GM12874 (cell line): Measurements from ENCODE around the gene ZNF79.

Experiments used
- TF ChIP-seq, protein P1 (sequence below): IDR thresholded peaks from 2 replicates; pipeline ENCODE4 v1.5.1; 2011; ENCODE audit warnings: low read depth, mild to moderate bottlenecking, control low read depth, low read length, moderate library complexity; ENCODE audit not compliant: insufficient read depth

Gene ZNF79

GRCh38 chr9:127482662-127483061, 58.5 kb downstream of the ZNF79 start:
- TF ChIP-seq, protein P1, sequence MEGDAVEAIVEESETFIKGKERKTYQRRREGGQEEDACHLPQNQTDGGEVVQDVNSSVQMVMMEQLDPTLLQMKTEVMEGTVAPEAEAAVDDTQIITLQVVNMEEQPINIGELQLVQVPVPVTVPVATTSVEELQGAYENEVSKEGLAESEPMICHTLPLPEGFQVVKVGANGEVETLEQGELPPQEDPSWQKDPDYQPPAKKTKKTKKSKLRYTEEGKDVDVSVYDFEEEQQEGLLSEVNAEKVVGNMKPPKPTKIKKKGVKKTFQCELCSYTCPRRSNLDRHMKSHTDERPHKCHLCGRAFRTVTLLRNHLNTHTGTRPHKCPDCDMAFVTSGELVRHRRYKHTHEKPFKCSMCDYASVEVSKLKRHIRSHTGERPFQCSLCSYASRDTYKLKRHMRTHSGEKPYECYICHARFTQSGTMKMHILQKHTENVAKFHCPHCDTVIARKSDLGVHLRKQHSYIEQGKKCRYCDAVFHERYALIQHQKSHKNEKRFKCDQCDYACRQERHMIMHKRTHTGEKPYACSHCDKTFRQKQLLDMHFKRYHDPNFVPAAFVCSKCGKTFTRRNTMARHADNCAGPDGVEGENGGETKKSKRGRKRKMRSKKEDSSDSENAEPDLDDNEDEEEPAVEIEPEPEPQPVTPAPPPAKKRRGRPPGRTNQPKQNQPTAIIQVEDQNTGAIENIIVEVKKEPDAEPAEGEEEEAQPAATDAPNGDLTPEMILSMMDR = no peak

- TF ChIP-seq, protein P1 = no peak
Observed at GRCh38 chr9:127485995-127486394, 61.8 kb downstream of the ZNF79 start.

- TF ChIP-seq, protein P1 = no peak
Observed at GRCh38 chr9:127488946-127489345, 64.8 kb downstream of the ZNF79 start.

- TF ChIP-seq, protein P1 = no peak
Observed at GRCh38 chr9:127489471-127490115, 65.4 kb downstream of the ZNF79 start.

DNA sequence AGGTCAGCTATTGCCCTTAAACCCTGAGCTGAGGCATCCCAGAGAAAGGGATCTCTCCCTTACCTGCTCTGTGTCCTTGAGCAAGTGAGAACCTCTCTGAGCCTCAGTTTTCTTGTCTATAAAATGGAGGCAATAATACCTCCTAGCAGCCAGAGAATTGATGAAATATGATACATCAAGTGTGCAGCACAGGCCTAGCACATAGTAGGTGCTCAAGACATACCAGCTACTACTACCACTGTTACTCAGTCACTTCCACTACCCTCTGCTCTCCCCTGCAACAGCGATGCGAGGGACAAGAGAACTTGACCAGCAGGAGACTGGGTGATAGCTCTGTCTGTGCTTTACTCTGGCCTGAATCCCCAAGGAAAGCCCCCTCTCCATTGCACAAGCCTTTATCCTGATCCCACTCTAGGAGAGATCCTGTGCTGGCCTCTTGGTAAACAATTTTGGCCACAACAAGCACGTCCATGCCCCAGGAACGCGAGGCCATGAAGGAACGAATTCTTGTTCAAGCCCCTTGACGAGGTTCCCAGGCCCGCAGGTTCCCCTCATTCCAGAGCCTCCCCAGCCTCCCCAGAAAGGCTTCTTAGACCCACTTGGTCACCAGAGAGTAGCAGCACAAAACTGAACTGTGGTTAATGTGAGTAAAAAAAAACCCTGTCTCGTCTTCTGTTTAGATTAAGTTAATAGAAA, 66.5 kb downstream of the ZNF79 start:
- TF ChIP-seq, protein P1 = no peak

DNA sequence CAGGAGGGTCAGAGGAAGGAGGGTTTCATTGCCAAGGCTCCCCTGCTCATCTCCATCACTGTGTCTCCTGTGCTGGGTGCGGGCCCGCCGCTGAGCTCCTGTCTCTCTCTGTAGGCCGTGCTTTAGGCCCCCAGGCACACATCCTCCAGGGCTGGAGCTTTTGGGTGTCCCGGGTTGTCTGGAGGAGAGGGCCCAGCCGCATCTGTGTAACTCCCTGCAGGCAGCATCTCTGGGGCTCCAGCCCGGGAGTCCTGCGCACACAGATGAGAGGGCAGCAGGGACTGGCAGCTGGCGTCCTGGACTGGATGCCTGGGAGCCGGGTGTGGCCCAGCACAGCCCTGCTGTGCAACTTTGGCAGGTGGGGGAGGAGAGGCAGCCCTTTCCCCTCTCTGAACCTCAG, 67.3 kb downstream of the ZNF79 start:
- TF ChIP-seq, protein P1 = no peak

DNA sequence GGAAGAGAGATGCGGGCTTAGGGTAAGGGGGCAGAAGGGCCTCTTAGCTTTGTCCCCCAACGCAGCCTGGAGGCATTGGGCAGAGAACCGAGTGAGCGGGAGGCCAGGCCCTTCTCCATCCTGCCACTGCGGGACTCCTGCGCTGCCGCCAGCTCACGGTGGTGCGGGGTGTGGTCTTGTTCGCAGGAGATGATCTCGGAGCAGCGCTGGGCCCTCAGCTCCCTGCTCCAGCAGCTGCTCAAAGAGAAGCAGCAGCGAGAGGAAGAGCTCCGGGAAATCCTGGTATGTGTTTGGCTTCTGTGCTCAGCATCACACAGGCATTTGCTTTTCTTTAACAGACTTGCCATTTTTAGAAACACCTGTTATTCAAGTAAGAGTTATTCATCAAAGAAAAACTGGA, 68.4 kb downstream of the ZNF79 start:
- TF ChIP-seq, protein P1 = no peak
